ENCODE measurements around the gene APOBEC2. TPM values are rescaled to one million over a fixed set of nuclear protein-coding genes. Genes with fewer than 3 reads are reported as not detected.
A peak's percentile ranks its signal among the peaks of the same experiment; 100 is the strongest.

APOBEC2 gene
- total RNA-seq, 2 experiments from 2014 or later = not detected

- POLR2A ChIA-PET = no interaction called here
- Mint-ChIP-seq H3K4me3 (no peak overlapping the region), H3K4me1 (ENCODE audit: low read depth) (peaks cover 14% of the 10 kb centered on the region), H3K27ac (no peak overlapping the region), H3K9me3 (no peaks in the 10 kb centered on the region), H3K36me3 (ENCODE audit: low read depth) (peaks cover 87% of the 10 kb centered on the region), H3K27me3 (no peaks in the 10 kb centered on the region)
- no peak for DNase-seq
- Histone ChIP-seq H3K9me3 (ENCODE audit: control insufficient read depth in 1 of 2, insufficient read depth in 1 of 2, low read length in 2 of 2) (no peaks in the 10 kb centered on the region), H3K4me3 (ENCODE audit: low read length) (no peak overlapping the region), H3K36me3 (ENCODE audit: insufficient read depth, low read length) (peaks cover 79% of the 10 kb centered on the region), H3K4me1 (ENCODE audit: insufficient read depth, low read length) (no peaks in the 10 kb centered on the region), H3K27ac (ENCODE audit: low read depth in 1 of 2, low read length in 2 of 2) (no peak overlapping the region), H3K27me3 (ENCODE audit: control insufficient read depth in 1 of 2, insufficient read depth in 2 of 2, low read length in 2 of 2) (no peaks in the 10 kb centered on the region)
- intact Hi-C loops (cut with DNase I, micrococcal nuclease) = loop anchor here (1.0 to 2.0 kb wide), 2 partner anchors 37 to 59 kb away; no protein-coding TSS in a partner anchor
- CTCF ChIA-PET = no interaction called here
- ATAC-seq (ENCODE audit: poor library complexity) = no peak
- no peak for TF ChIP-seq CTCF (IDR thresholded peaks at IDR 0.05)
These were observed 12.6 kb downstream of the APOBEC2 start for GRCh38 chr6:41065550-41066026.

GRCh38 chr6:41066867-41067304, 13.9 kb downstream of the APOBEC2 start:
- Mint-ChIP-seq H3K4me3 (peak overlapping the region; percentile 37), H3K27ac (no peak overlapping the region), H3K36me3 (ENCODE audit: low read depth) (peaks cover 81% of the 10 kb centered on the region), H3K9me3 (no peaks in the 10 kb centered on the region), H3K4me1 (ENCODE audit: low read depth) (peaks cover 27% of the 10 kb centered on the region), H3K27me3 (no peaks in the 10 kb centered on the region)
- H3K36me3 ChIP-seq (ENCODE audit: insufficient read depth, low read length) = peaks cover 71% of the 10 kb centered on the region
- no peak overlapping the region for H3K27ac ChIP-seq (ENCODE audit: low read depth in 1 of 2, low read length in 2 of 2)
- ChIA-PET CTCF (interaction anchor here (1.3 kb wide), 1 partner anchor 39 kb away, joined by 4 read pairs; no protein-coding TSS in a partner anchor), POLR2A (no interaction called here)
- H3K4me1 ChIP-seq (ENCODE audit: insufficient read depth, low read length) = peaks cover 7% of the 10 kb centered on the region
- no peaks in the 10 kb centered on the region for H3K27me3 ChIP-seq (ENCODE audit: control insufficient read depth in 1 of 2, insufficient read depth in 2 of 2, low read length in 2 of 2)
- DNase-seq = peak; percentile 41 to 86 (median 54)
- H3K4me3 ChIP-seq (ENCODE audit: low read length) = no peak overlapping the region
- no peaks in the 10 kb centered on the region for H3K9me3 ChIP-seq (ENCODE audit: control insufficient read depth in 1 of 2, insufficient read depth in 1 of 2, low read length in 2 of 2)
- TF ChIP-seq CTCF (IDR thresholded peaks at IDR 0.05) = peak; percentile 94
- intact Hi-C loops (cut with DNase I, micrococcal nuclease) = loop anchor here (1.0 to 2.0 kb wide), 2 partner anchors 38 to 61 kb away; no protein-coding TSS in a partner anchor
- ATAC-seq (ENCODE audit: poor library complexity) = no peak

- peaks cover 31% of the 10 kb centered on the region for H3K36me3 ChIP-seq (ENCODE audit: insufficient read depth, low read length)
- Mint-ChIP-seq H3K36me3 (ENCODE audit: low read depth) (peaks cover 56% of the 10 kb centered on the region), H3K27me3 (no peaks in the 10 kb centered on the region), H3K4me1 (ENCODE audit: low read depth) (peaks cover 55% of the 10 kb centered on the region), H3K4me3 (peak overlapping the region; percentile 92), H3K27ac (peak overlapping the region; percentile 88), H3K9me3 (no peaks in the 10 kb centered on the region)
- no peaks in the 10 kb centered on the region for H3K9me3 ChIP-seq (ENCODE audit: control insufficient read depth in 1 of 2, insufficient read depth in 1 of 2, low read length in 2 of 2)
- peak overlapping the region; percentile 70 for H3K4me3 ChIP-seq (ENCODE audit: low read length)
- ChIA-PET CTCF (interaction anchor here (0.8 kb wide), 1 partner anchor 43 kb away, joined by 3 read pairs; no protein-coding TSS in a partner anchor), POLR2A (interaction anchor here (0.7 to 2.7 kb wide), 7 partner anchors 9 to 662 kb away, joined by 3 to 25 read pairs (median 5); partner anchors contain the start of gene TREML2)
- intact Hi-C loops (cut with DNase I, micrococcal nuclease) = loop anchor here (5.0 to 10.0 kb wide), 5 partner anchors 111 to 1957 kb away; partner anchors contain the start of genes FOXP4 (in 1 of the 2) and SAYSD1 (in 1 of the 2)
- TF ChIP-seq CTCF (IDR thresholded peaks at IDR 0.05) = no peak
- peak overlapping the region; percentile 93 to 95 for H3K27ac ChIP-seq (ENCODE audit: low read depth in 1 of 2, low read length in 2 of 2)
- no peaks in the 10 kb centered on the region for H3K27me3 ChIP-seq (ENCODE audit: control insufficient read depth in 1 of 2, insufficient read depth in 2 of 2, low read length in 2 of 2)
- no peak for ATAC-seq (ENCODE audit: poor library complexity)
- peak in 3 of 14 experiments; percentile 61 to 85 (median 76) for DNase-seq
- H3K4me1 ChIP-seq (ENCODE audit: insufficient read depth, low read length) = peaks cover 23% of the 10 kb centered on the region
These were observed 18.5 kb downstream of the APOBEC2 start for GRCh38 chr6:41071501-41071922.

All from CD4-positive, alpha-beta T cell (primary cell).